ENCODE data around the gene ZNF586.
"Not testable (repeated sequence)": the region's sequence is repeated elsewhere in the genome, so short reads cannot be mapped to it uniquely, and the experiment has no call there.

The ZNF586 gene

GRCh38 chr19:57800696-57801095 is 31.2 kb downstream of the ZNF586 start:
- H3K4me3 ChIP-seq (ENCODE audit: low read depth, low read length), result no peak overlapping the region
- DNase-seq (ENCODE audit: low read depth), result no peak
- TF ChIP-seq CTCF (conservative IDR thresholded peaks at IDR 0.05; ENCODE audit: low read depth, low read length), result no peak

GRCh38 chr19:57802269-57802668 is 32.8 kb downstream of the ZNF586 start:
- no peak overlapping the region for H3K4me3 ChIP-seq (ENCODE audit: low read depth, low read length)
- DNase-seq (ENCODE audit: low read depth), result no peak
- TF ChIP-seq CTCF (conservative IDR thresholded peaks at IDR 0.05; ENCODE audit: low read depth, low read length), result no peak

- TF ChIP-seq CTCF (conservative IDR thresholded peaks at IDR 0.05; ENCODE audit: low read depth, low read length), result no peak
- no peak for DNase-seq (ENCODE audit: low read depth)
- H3K4me3 ChIP-seq (ENCODE audit: low read depth, low read length), result peak overlapping the region; percentile 77
Measured at GRCh38 chr19:57803265-57803593, 33.8 kb downstream of the ZNF586 start.

GRCh38 chr19:57803594-57804325 is 34.3 kb downstream of the ZNF586 start:
- H3K4me3 ChIP-seq (ENCODE audit: low read depth, low read length), result peak overlapping the region; percentile 77

GRCh38 chr19:57807541-57807940 is 38.1 kb downstream of the ZNF586 start:
- TF ChIP-seq CTCF (conservative IDR thresholded peaks at IDR 0.05; ENCODE audit: low read depth, low read length), result no peak
- peak; percentile 56 for DNase-seq (ENCODE audit: low read depth)
- H3K4me3 ChIP-seq (ENCODE audit: low read depth, low read length), result no peak overlapping the region

More at GRCh38 chr19:57803594-57804325, 34.3 kb downstream of the ZNF586 start:
- no peak for TF ChIP-seq CTCF (conservative IDR thresholded peaks at IDR 0.05; ENCODE audit: low read depth, low read length)
- peak; percentile 80 for DNase-seq (ENCODE audit: low read depth)

- H3K4me3 ChIP-seq (ENCODE audit: low read depth, low read length); DNase-seq (ENCODE audit: low read depth): not testable (repeated sequence)
Measured at GRCh38 chr19:57810410-57811295, 41.2 kb downstream of the ZNF586 start.

GRCh38 chr19:57812226-57812625 is 42.8 kb downstream of the ZNF586 start:
- TF ChIP-seq CTCF (conservative IDR thresholded peaks at IDR 0.05; ENCODE audit: low read depth, low read length), result no peak
- H3K4me3 ChIP-seq (ENCODE audit: low read depth, low read length), result no peak overlapping the region
- no peak for DNase-seq (ENCODE audit: low read depth)

- not testable (repeated sequence) for H3K4me3 ChIP-seq (ENCODE audit: low read depth, low read length); DNase-seq (ENCODE audit: low read depth)
Measured at GRCh38 chr19:57812975-57813820, 43.7 kb downstream of the ZNF586 start.

All from choroid plexus epithelial cell (primary cell).